ENCODE data around the gene NDFIP2. TPM values are rescaled to one million over a fixed set of nuclear protein-coding genes. Genes with fewer than 3 reads are reported as not detected.

The NDFIP2 gene
- total and polyA plus RNA-seq, 10 donors = 2.1 to 27.3 (median 14.0) TPM

DNA sequence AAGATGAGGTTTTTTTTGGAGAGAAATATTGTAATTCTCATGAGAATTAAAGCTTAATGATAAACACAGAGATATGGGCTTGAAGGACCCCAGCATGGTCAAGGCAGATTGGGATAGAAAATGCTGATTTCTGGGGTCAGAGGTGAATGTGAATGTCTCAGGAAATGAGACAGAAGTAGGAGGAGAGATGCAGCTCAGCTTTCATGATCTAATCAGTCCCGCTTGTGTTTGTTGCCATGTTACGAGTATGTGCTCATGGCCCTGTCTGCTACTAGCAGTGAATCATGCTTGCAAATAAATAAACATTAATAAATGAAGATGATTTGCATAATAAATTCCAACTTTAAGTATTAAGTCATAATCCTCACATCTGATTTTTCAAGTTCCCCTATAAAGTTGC, 23.0 kb upstream of the NDFIP2 start:
- no peak overlapping the region for H3K27ac ChIP-seq
- intact Hi-C loops (cut with DNase I; ENCODE audit: low total_unique reads) = no loop called here
- no peaks in the 10 kb centered on the region for H3K4me1 ChIP-seq
- peaks cover 0 to 6% (median 0%) of the 10 kb centered on the region in 7 donors for H3K27me3 ChIP-seq (replicated peaks in 1 of 7)
- DNase-seq = no peak
- WGBS, 5 donors = 71 to 89% (median 76%) methylated on average over 2 of the region's 2 CpGs
- no peaks in the 10 kb centered on the region for H3K9me3 ChIP-seq
- H3K36me3 ChIP-seq = no peaks in the 10 kb centered on the region
- H3K4me3 ChIP-seq = no peak overlapping the region
- TF ChIP-seq POLR2A (IDR thresholded peaks at IDR 0.05) (no peak), POLR2AphosphoS5 (IDR thresholded peaks at IDR 0.05) (no peak)
- TF ChIP-seq, protein P1, sequence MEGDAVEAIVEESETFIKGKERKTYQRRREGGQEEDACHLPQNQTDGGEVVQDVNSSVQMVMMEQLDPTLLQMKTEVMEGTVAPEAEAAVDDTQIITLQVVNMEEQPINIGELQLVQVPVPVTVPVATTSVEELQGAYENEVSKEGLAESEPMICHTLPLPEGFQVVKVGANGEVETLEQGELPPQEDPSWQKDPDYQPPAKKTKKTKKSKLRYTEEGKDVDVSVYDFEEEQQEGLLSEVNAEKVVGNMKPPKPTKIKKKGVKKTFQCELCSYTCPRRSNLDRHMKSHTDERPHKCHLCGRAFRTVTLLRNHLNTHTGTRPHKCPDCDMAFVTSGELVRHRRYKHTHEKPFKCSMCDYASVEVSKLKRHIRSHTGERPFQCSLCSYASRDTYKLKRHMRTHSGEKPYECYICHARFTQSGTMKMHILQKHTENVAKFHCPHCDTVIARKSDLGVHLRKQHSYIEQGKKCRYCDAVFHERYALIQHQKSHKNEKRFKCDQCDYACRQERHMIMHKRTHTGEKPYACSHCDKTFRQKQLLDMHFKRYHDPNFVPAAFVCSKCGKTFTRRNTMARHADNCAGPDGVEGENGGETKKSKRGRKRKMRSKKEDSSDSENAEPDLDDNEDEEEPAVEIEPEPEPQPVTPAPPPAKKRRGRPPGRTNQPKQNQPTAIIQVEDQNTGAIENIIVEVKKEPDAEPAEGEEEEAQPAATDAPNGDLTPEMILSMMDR (IDR thresholded peaks at IDR 0.05 in 8 of 11, conservative IDR thresholded peaks at IDR 0.05 in 3 of 11) = no peak

DNA sequence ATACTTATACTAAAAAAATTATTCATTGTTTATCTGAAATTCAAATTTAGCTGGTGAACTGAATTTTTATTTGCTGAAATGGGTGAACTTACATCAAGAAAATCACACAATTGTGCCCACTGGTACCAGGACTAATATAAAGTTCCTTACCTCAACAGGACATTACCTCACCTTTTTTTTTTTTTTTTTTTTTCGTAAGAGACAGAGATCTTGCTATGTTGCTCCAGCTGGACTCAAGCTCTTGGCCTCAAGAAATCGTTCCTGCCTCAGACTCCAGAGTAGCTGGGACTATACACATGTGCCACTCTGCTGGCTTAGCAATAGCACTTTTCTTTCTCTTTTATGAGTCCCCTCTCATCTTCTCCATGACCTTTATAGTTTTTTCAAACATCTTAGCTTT, 22.5 kb upstream of the NDFIP2 start:
- Histone ChIP-seq H3K27me3 (replicated peaks in 1 of 7) (peaks cover 0 to 6% (median 0%) of the 10 kb centered on the region in 7 donors), H3K36me3 (no peaks in the 10 kb centered on the region), H3K9me3 (no peaks in the 10 kb centered on the region), H3K4me3 (no peak overlapping the region), H3K4me1 (no peaks in the 10 kb centered on the region), H3K27ac (no peak overlapping the region)
- intact Hi-C loops (cut with DNase I; ENCODE audit: low total_unique reads) = no loop called here
- TF ChIP-seq POLR2A (IDR thresholded peaks at IDR 0.05) (no peak), POLR2AphosphoS5 (IDR thresholded peaks at IDR 0.05) (no peak)
- TF ChIP-seq, protein P1 (IDR thresholded peaks at IDR 0.05 in 8 of 11, conservative IDR thresholded peaks at IDR 0.05 in 3 of 11) = no peak
- WGBS, 5 donors = 48 to 79% (median 71%) methylated on average over 2 of the region's 2 CpGs
- DNase-seq = no peak

GRCh38 chr13:79459906-79460305, 21.0 kb upstream of the NDFIP2 start:
- Histone ChIP-seq H3K36me3 (no peaks in the 10 kb centered on the region), H3K9me3 (no peaks in the 10 kb centered on the region), H3K4me3 (no peak overlapping the region), H3K27me3 (replicated peaks in 1 of 7) (no peaks in the 10 kb centered on the region), H3K27ac (no peak overlapping the region), H3K4me1 (no peaks in the 10 kb centered on the region)
- 77 to 86% (median 82%) methylated on average over 3 of the region's 3 CpGs for WGBS, 5 donors
- TF ChIP-seq, protein P1 (IDR thresholded peaks at IDR 0.05 in 8 of 11, conservative IDR thresholded peaks at IDR 0.05 in 3 of 11) = no peak
- TF ChIP-seq POLR2A (IDR thresholded peaks at IDR 0.05) (no peak), POLR2AphosphoS5 (IDR thresholded peaks at IDR 0.05) (no peak)
- no peak for DNase-seq
- intact Hi-C loops (cut with DNase I; ENCODE audit: low total_unique reads) = no loop called here

GRCh38 chr13:79462895-79463294, 18.1 kb upstream of the NDFIP2 start:
- TF ChIP-seq POLR2A (IDR thresholded peaks at IDR 0.05) = no peak
- TF ChIP-seq POLR2AphosphoS5 (IDR thresholded peaks at IDR 0.05) = no peak
- TF ChIP-seq, protein P1 (IDR thresholded peaks at IDR 0.05 in 8 of 11, conservative IDR thresholded peaks at IDR 0.05 in 3 of 11) = no peak

More at GRCh38 chr13:79462895-79463294, 18.1 kb upstream of the NDFIP2 start:
- no peak overlapping the region for H3K4me3 ChIP-seq
- no peak overlapping the region for H3K27ac ChIP-seq
- intact Hi-C loops (cut with DNase I; ENCODE audit: low total_unique reads) = no loop called here
- no peaks in the 10 kb centered on the region for H3K27me3 ChIP-seq (replicated peaks in 1 of 7)
- no peaks in the 10 kb centered on the region for H3K36me3 ChIP-seq
- H3K4me1 ChIP-seq = no peaks in the 10 kb centered on the region
- H3K9me3 ChIP-seq = no peaks in the 10 kb centered on the region
- no peak for DNase-seq

Data from spleen (tissue), 11 donors.